SKM-1 treated with dmso at 0.1 percent for 144 hours (cell line): ENCODE measurements around the gene B3GLCT.

Experiments used
- DNase-seq: peaks from one replicate; lab custom pipeline; 2025; ENCODE audit not compliant: unreplicated experiment; lab: John Stamatoyannopoulos, UW

The B3GLCT gene

DNA sequence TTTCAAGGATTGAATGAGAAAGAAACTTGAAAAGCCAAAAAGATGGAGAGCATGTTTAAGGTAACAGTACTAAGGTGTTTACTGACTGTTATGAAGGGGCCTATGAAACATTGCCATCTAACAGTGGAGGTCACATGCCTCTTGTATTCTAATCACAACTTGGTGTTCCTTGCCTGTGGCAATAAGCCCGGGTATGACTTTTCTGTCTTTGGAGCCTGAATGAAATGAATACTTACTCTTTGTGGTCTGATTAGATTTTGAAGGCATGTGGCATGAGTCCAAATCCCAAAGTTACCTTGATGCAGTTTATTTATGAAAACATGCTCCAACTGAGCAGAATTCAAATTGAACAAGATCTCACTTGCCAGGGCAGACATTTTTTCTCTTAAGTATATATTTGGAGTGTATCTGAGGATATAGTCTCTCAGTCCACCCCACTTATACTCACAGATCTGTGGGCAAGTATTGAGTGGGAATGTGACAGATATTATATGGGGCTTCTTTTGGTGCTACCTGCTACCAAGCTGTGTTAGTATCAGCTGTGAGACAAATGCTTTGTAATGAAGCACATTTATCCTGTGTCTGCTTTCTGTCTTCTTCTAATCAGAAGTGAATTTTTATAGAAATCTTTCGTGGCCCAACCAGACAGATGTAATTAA, 67.5 kb downstream of the B3GLCT start:
- no peak for DNase-seq

DNA sequence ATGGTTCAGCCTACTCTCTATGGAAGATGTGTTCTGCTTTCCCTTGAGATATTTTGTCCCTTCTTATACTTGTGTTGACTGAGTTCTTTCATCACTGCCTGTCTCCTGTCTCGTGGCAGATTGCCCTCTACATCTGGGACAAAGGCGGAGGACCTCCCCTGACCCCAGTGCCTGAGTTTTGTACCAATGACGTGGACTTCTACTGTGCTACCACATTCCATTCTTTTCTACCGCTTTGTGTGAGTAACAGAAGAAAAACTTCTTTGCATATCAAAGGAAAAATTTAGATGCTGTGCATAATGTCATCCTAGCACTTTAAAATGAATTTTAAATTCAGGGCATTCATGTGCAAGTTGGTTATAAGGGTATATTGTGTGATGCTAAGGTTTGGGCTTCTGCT, 74.6 kb downstream of the B3GLCT start:
- DNase-seq, result no peak

DNA sequence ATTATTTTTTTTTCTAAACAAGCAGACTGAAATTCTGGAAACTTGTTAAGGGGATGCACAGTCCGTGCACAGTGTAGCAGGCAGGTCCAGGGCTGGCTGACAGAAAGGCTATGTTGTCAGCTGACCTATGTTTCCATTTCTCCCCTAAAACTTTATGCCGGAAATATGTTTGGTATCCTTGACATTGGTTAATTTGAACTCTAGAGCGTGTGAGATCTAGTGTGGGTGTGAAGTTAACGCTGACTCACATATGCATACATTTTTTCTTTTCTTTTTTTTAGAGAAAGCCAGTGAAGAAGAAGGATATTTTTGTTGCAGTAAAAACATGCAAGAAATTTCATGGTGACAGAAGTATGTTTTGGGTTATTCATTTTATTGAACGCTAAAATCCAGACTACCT, 76.6 kb downstream of the B3GLCT start:
- DNase-seq, result no peak

DNA sequence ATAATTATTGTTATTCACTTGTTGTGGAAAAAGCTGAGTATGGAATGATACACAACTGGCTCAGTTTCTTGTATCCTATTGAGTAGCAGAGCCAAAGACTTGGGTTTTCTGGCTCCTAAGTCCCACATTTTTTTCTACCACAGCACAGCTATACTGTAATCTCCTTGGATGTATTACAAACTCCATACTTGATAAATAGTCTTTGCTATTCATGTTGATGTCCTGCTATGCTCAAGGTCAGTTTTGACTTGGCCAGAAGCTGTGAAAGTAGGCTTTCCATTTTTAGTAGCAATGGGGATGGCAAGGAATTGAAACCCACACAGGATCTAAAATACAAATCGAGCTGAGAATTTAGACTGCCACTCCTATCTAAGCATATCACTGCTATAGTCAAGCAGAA, 79.1 kb downstream of the B3GLCT start:
- DNase-seq, result no peak

DNA sequence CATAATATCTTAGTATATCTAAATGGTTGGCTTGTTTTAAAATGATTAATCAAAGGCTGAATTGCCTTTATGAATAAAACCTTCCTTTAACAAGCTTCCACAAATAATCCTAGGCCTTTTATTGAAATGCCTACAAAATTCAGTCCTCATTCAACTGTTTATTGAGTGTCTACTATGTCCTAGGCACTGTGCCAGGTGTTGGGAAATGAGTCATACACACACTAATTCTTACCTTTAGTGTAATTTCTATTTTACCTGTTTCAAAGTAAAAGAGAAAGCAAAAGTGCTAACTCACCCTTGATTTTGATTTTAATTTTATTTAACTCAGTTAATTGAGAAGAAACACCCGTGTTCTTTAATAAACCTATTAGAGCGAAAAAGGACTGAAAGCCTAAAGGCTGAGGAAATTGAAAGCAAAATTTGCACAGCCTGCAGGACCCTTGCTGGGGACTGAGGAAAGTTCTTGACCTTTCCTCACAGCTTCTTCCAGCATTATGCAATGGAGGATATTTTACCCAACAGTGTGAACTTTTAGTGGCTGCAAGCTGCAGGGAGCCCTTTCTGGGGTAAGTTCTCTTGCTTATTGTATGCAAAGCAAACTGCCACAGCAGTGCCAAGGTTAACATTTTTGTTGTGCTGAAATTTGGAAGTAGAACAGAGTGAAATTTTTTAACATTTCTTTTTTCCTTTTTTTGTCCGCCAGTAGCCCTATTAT, 83.1 kb downstream of the B3GLCT start:
- DNase-seq, result peak; percentile 20

DNA sequence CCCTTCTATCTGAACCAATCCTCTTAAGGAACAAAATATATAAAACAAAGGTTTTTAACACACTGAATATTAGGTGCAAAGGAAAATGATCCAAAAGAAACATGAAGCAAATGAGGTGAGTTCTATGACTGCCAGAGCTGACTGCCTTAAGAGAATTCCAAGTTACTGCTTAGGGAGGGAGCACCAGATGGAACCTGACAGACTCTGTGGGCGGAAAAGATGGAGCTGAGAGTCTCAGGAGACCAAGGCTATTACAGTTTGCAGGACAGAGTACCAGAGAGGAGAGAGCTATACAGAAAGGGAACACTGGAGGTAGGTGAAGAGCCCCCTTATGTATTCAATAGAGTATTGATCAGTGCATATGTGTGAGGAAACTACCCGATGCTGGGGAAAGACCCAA, 87.2 kb downstream of the B3GLCT start:
- DNase-seq, result no peak

DNA sequence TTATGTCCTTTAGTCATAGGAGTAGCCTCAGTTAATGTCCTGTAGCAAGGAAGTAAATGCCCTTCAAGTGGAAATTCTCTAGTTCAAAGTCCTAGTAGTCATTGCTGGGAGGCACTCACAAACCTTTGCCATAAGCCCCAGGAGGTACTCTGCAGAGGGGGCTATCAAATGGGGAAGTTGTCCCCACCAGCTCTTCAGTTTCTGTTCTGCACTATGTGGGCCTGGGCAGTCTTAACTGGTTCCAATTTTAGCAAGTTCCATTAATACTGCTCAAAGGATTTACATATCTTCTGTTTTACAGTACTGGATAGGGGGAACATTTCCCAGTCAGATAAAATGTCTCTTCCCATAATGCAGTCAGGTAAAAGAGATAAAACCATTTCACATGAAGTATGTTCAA, 101.3 kb downstream of the B3GLCT start:
- DNase-seq, result no peak

DNA sequence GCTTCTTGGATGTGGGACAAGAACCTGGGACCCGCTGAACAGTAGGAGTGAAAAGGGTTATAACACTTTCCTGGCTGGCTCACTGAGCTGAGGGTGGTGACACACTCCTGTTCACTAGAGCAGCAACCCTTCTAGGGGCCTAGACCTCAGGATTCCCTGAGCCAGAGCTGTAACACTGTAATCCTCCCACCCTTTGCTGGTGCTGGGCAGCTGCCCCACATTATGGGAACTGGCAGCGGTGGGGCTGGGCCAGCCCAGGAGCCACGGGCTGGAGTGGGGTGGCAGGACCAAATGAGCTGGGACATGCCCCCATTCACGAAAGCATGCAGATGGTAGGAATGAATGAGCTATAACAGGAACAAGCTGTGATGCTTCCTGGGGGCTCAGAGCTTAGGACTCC, 110.6 kb downstream of the B3GLCT start:
- no peak for DNase-seq

DNA sequence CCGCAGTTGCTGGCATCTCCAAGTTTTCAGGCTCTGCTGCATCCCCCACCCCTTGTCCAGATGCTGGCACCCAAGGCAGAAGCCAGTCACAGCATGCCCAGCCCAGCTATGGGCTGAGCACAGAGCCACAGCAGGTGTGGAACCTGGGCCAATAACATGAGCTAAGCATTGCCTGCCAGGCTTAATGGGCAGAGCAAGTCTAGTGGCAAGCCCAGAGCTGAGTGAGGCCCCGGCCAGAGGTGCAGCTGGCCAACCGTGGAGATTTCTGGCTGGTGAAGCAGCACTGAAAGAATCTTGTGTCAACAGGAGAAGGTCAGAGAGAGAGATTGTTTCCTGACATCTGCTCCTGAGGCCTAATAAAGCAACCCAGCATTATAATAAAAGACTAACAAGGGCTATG, 111.0 kb downstream of the B3GLCT start:
- no peak for DNase-seq

DNA sequence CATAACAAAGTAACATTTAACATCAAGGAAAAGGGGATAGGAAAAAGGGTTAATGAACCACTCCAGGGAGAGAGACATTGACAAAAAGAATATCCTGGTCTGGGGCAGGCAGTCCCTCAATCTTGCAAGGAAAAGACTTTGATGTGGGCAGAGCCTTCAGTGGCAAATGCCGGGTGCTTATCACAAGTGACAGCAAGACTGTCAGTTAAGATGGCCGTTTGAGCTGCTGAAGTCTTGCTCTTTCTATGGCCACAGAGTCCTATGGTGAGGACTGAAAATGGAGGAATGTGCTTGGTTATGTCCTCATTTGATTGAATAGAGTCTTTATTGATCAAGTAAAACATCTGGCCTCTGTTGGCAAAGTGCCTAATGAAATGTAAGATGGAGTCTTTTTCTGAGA, 112.1 kb downstream of the B3GLCT start:
- DNase-seq, result no peak

DNA sequence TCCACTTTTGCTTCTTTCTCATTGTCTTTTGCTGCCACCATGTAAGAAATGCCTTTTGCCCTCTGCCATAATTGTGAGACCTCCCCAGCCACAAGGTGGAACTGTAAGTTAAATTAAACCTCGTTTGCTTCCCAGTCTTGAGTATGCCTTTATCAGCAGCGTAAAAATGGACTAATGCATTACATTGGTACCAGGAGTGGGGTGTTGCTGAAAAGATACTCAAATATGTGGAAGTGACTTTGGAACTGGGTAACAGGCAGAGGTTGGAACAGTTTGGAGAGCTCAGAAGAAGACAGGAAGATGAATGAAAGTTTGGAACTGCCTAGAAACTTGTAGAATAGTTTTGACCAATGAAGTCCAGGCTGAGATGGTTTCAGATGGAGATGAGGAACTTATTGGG, 115.2 kb downstream of the B3GLCT start:
- no peak for DNase-seq

DNA sequence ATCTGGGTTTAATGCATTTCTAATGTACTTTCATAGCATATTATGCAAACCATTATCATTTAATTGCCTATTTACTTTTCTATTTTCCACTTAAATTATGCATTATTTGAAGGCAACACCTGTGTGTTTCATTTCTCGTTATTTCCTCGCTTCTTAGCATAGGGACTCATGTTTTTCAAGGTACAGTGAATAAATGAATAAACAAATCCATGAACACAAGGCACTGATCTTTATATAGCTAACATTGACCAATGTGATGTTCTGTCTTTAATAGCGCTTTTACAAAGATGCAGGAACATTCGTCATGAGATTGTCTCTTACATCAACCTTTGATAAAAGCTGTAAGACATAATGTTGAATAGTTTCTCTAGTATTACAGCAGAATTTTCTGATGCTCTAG, 121.2 kb downstream of the B3GLCT start:
- DNase-seq, result no peak

DNA sequence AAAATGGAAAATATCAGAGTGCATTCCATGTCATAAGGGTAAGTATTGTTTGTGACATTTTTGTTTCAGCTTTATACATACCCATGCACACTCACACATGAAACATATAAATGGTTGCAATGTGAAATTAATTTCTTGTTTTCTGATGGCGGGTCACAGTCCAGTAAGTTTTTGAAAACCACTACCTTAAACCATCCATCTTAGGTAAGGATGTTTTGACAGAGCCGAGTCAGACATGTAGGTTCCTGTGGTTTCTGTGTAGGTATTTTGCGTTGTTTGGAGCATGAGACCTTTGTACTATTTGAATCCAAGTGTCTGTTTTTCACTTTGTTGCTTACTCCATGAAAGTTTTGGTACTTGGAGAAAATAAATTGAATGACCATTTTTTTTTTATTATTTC, 121.7 kb downstream of the B3GLCT start:
- no peak for DNase-seq

DNA sequence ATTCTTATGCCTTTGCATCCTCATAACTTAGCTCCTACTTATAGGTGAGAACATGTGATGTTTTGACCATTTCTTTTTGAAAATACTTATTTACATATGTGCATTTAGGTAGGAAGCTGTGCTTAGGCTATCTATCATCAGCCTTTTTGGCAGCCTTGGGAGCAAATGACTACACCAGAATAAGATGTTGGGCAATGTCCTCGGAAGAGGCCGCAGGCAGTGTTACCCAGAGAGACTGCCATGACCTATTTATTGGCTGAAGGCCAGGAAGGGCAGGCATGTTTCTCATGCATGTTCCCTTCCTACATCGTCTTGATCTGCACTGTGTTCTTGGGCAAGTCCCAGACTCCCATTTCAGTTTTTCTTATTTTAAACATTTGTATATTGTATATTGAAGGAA, 122.3 kb downstream of the B3GLCT start:
- no peak for DNase-seq

DNA sequence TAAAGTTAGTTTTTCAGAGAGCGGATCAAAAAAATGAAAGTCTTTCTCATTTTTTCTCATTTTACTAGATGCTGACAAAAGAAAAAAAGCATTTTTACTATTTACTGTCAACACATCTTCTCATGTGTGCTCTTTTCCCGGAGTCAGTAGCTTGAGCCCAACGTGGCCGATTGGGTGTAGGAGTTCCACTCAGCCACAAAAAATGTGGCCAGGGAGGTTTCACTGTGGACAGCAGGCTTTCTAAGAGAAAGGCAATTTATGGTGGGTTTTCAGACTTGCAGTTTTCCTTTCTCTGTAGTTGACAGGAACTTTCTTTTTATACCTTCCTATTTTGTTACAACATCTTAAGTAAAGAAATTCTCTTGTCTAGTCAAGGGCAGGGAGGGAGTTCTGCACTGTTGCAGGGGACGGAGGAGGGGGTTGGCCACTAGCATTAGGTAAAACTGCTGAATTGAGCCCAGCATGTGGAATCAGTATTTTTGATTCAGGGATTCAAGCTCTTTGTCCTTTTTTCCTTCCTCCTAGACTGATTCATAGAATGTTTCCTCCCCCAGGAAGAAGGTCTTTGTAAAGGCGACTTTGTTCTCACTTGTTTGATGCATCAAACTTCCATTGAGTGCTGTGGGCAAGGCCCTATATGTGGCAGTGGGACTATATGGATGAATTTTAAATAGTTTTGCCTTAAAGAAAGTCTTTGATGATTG, 123.1 kb downstream of the B3GLCT start:
- DNase-seq, result no peak

DNA sequence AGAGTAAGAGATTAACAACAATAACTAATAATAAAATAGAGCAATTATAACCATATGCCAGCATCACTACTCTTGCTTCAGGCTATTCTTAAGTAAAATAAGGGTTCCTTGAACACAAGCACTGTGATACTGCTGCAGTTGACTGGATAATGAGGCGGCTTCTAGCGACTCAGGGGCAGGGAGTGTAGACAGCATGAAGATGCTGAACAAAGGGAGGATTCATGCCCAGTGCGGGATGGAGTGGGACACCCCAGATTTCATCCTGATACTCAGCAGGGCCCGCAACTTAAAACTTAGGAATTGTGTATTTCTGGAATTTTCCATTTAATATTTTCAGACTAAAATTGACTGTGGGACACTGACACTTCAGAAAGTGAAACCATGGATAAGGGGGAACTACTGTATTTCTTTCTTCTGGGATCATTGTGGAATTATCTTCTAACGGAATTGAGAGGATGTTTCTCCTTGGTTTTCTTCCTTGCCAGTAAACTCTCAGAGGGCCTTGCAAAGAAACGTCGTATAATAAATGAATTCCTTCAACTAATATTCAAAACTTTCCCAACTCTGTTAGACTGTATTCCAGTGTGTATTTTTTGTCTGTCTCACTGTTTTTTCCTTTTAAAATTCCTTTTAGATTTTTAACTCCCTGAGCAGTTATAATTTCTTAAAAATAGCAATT, 127.5 kb downstream of the B3GLCT start:
- DNase-seq, result no peak

DNA sequence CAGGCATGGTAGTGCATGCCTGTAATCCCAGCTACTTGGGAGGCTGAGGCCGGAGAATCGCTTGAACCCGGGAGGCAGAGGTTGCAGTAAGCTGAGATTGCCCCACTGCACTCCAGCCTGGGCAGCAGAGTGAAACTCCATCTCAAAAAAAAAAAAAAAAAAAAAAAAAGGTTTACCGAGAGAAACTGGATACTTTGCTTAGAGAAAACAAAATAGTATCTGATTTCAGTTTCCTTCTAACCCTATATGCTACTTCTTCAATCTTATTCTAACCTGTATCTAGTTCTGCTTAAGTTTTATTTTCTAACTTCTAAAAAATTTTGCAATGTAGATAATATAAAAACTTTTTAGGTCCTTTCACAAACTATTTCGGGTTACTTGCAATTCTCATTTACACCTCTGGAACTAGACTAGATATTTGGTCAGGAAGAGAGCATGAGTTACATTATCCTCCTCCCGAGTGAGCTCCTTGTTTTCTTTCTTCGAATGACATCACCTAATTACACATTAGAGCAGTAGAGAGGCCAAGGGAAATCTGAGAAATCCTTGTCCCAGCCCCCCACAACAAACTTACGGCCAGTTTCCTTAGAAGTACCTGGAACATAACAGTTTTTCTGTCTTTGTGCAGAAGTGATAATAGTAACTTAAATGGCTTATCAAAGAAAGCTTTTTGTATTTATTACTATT, 128.9 kb downstream of the B3GLCT start:
- no peak for DNase-seq

DNA sequence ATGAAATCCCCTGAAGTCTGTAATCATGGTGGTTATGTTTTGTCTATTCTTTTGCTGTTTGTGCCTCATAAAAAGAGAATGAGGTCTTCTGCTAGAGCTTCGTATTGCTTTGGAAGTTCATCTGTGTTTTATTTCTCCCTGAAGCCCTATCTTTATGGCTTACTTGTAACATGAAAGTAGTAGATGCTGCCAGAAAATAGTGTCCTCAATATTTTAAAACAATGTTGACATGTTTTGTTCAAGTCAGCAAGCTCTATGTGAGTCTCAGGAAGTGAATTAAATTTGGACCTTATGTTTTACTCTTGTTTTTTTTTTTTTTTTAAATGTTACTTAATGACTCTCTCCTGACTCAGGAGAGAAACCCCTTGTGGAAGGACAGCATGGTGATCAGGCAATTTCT, 130.5 kb downstream of the B3GLCT start:
- DNase-seq, result no peak

DNA sequence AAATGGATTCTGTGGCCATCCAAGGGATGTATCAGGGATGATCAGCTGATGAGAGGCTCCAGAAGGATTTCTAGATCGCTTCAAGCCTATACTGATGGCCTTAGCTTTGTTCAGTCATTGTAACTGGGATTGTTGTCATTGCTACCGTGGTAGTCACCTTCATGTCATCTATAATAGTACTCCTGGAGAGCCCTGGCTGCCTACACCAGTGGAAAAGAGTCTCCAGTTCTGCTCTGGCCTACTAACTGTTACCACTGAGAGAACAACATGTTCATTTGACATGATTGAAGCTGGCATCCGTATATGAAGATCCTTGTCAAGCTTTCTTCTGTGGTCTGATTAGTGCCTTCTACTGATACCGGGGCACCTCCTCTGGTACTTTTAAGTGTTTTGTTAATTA, 131.3 kb downstream of the B3GLCT start:
- DNase-seq, result no peak

DNA sequence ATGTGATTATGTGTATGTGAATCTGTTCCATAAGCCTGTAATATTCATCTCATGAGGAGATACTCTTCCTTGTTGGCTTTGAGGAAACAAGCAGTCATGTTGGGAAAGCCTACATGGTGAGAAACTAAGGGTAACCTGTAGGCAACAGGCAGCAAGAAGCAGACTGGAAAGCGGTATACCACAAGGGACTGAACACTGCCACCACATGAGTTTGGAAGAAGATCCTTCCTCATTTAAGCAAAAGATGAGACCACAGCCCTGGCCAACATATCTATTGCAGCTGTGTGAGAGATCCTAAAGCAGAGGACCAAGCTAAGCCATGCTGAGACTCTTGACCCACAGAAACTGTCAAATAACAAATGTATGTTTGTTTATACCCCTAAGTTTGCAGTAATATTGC, 134.8 kb downstream of the B3GLCT start:
- peak; percentile 9 for DNase-seq

DNA sequence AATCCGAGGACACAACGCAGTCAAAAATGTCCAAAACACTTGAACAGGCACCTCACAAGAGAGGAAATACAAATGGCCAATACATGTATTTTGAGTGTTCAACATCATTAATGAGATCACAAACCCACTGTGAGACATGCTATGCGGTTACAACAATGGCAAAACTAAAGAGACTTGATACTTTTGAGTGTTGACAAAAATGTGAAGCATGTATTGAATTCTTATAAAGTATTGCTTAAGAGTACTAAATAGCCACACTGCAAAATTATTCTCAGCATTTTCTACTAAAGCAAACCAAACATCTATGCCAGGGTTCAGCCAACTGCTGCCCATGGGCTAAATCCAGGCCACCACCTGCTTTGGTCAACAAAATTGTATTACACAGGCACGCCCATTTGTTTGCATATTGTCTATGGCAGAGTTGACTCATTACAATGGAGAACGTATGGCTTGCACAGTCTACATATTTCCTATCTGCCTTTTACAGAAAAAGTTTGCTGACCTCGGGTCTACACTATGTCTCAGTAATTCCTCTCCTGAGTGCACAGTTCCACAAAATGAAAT, 135.3 kb downstream of the B3GLCT start:
- DNase-seq, result no peak
